Astrocyte (in vitro differentiated cells and primary cell): Measurements from ENCODE around the gene SRM.

Experiments used
- CTCF ChIP-seq: IDR thresholded peaks from 2 replicates; pipeline ENCODE4 v1.5.1; 2011; ENCODE audit warnings: low read depth, mild to moderate bottlenecking, inconsistent platforms, low read length, moderate library complexity; ENCODE audit not compliant: insufficient read depth
- EZH2 ChIP-seq: IDR thresholded peaks from 2 replicates; pipeline ENCODE4 v1.6.1; 2012; ENCODE audit warnings: mild to moderate bottlenecking, low read length, inconsistent platforms; ENCODE audit not compliant: insufficient read depth

- no peak for TF ChIP-seq CTCF
- no peak for TF ChIP-seq EZH2
Observed at GRCh38 chr1:11044086-11044848, 15.6 kb downstream of the SRM start.
